ENCODE measurements around the gene MEX3B.
"Not testable (repeated sequence)": the region's sequence is repeated elsewhere in the genome, so short reads cannot be mapped to it uniquely, and the experiment has no call there.

MEX3B gene

GRCh38 chr15:82047453-82048400 lies 1.9 kb upstream of the MEX3B start:
- DNase-seq: peak; percentile 87

GRCh38 chr15:82046666-82047452 lies 1.0 kb upstream of the MEX3B start:
- DNase-seq: peak; percentile 99

GRCh38 chr15:82045179-82045891 lies 483 bp downstream of the MEX3B start:
- DNase-seq: peak; percentile 81

GRCh38 chr15:82044373-82045178 lies 1.2 kb downstream of the MEX3B start:
- peak; percentile 93 for DNase-seq

- DNase-seq: peak; percentile 54
Observed at GRCh38 chr15:82043796-82044372, 1.9 kb downstream of the MEX3B start.

GRCh38 chr15:82043130-82043673 lies 2.6 kb downstream of the MEX3B start:
- peak; percentile 69 for DNase-seq

GRCh38 chr15:82040862-82041261 lies 5.0 kb downstream of the MEX3B start:
- peak; percentile 77 for DNase-seq

GRCh38 chr15:82040390-82040789 lies 5.4 kb downstream of the MEX3B start:
- peak; percentile 26 for DNase-seq

GRCh38 chr15:82039871-82040270 lies 5.9 kb downstream of the MEX3B start:
- DNase-seq: no peak

GRCh38 chr15:82036461-82036860 lies 9.4 kb downstream of the MEX3B start:
- DNase-seq: no peak

GRCh38 chr15:82031871-82032270 lies 13.9 kb downstream of the MEX3B start:
- DNase-seq: no peak

GRCh38 chr15:82030176-82030575 lies 15.6 kb downstream of the MEX3B start:
- peak; percentile 10 for DNase-seq

GRCh38 chr15:82028163-82028562 lies 17.7 kb downstream of the MEX3B start:
- not testable (repeated sequence) for DNase-seq

GRCh38 chr15:82021992-82022391 lies 23.8 kb downstream of the MEX3B start:
- no peak for DNase-seq

- no peak for DNase-seq
Observed at GRCh38 chr15:82020625-82021394, 25.0 kb downstream of the MEX3B start.

GRCh38 chr15:82018201-82018600 lies 27.6 kb downstream of the MEX3B start:
- no peak for DNase-seq

GRCh38 chr15:82017656-82018055 lies 28.2 kb downstream of the MEX3B start:
- no peak for DNase-seq

- no peak for DNase-seq
Observed at GRCh38 chr15:82014989-82015388, 30.8 kb downstream of the MEX3B start.

GRCh38 chr15:82012908-82013307 lies 32.9 kb downstream of the MEX3B start:
- no peak for DNase-seq

GRCh38 chr15:82005239-82005638 lies 40.6 kb downstream of the MEX3B start:
- no peak for DNase-seq

GRCh38 chr15:82003916-82004315 lies 41.9 kb downstream of the MEX3B start:
- no peak for DNase-seq
